Activated naive CD8-positive, alpha-beta T cell treated with anti-CD3 and anti-CD28 coated beads for 36 hours (primary cell): ENCODE data around the gene ANKRD16. TPM values are rescaled to one million over a fixed set of nuclear protein-coding genes. Genes with fewer than 3 reads are reported as not detected.

Experiments
- DNase-seq: peaks from one replicate; pipeline ENCODE4 v3.0.0; 2021
- H3K27ac Mint-ChIP-seq: one replicate; pipeline ENCODE4 v1.8.0; 2022; ENCODE audit warnings: mild to moderate bottlenecking, moderate library complexity, mixed read lengths
- H3K27me3 Mint-ChIP-seq: one replicate; pipeline ENCODE4 v1.8.0; 2022; ENCODE audit warnings: mild to moderate bottlenecking, mixed read lengths
- H3K36me3 Mint-ChIP-seq: one replicate; pipeline ENCODE4 v1.8.0; 2021; ENCODE audit warnings: mild to moderate bottlenecking, mixed read lengths
- H3K4me1 Mint-ChIP-seq: one replicate; pipeline ENCODE4 v1.8.0; 2021; ENCODE audit warnings: mixed read lengths
- H3K4me3 Mint-ChIP-seq: one replicate; pipeline ENCODE4 v1.8.0; 2022; ENCODE audit warnings: mild to moderate bottlenecking, moderate library complexity, mixed read lengths
- H3K9me3 Mint-ChIP-seq: one replicate; pipeline ENCODE4 v1.8.0; 2022; ENCODE audit warnings: mixed read lengths
- total RNA-seq, 2 experiments: library from RNA; stranded (reverse); gene quantifications; one replicate each; pipeline ENCODE4 v1.2.3, GENCODE V29; 2021

ANKRD16 gene
- total RNA-seq, 2 experiments from 2014 or later, result 9.1 to 9.4 TPM

- peaks cover 56% of the 10 kb centered on the region for H3K4me1 Mint-ChIP-seq
- H3K27me3 Mint-ChIP-seq, result no peaks in the 10 kb centered on the region
- H3K27ac Mint-ChIP-seq, result peak overlapping the region; percentile 88
- H3K9me3 Mint-ChIP-seq, result peaks cover 6% of the 10 kb centered on the region
- H3K4me3 Mint-ChIP-seq, result peak overlapping the region; percentile 52
- DNase-seq, result peak; percentile 53
- H3K36me3 Mint-ChIP-seq, result peaks cover 21% of the 10 kb centered on the region
These were observed 72.2 kb downstream of the ANKRD16 start for GRCh38 chr10:5817322-5818047.

- Mint-ChIP-seq H3K9me3 (peaks cover 6% of the 10 kb centered on the region), H3K27ac (peak overlapping the region; percentile 88), H3K27me3 (no peaks in the 10 kb centered on the region), H3K4me1 (peaks cover 58% of the 10 kb centered on the region), H3K4me3 (no peak overlapping the region), H3K36me3 (peaks cover 32% of the 10 kb centered on the region)
- DNase-seq, result no peak
These were observed 73.5 kb downstream of the ANKRD16 start for GRCh38 chr10:5816170-5816569.

GRCh38 chr10:5814110-5815107, 75.3 kb downstream of the ANKRD16 start:
- Mint-ChIP-seq H3K27me3 (no peaks in the 10 kb centered on the region), H3K4me1 (peaks cover 59% of the 10 kb centered on the region), H3K4me3 (peak overlapping the region; percentile 91), H3K9me3 (peaks cover 1% of the 10 kb centered on the region), H3K27ac (peak overlapping the region; percentile 97), H3K36me3 (peaks cover 33% of the 10 kb centered on the region)
- DNase-seq, result no peak

- peaks cover 39% of the 10 kb centered on the region for H3K36me3 Mint-ChIP-seq
- H3K4me3 Mint-ChIP-seq, result peak within 1 kb of the TSS; percentile 91
- peak; percentile 97 for DNase-seq
- H3K4me1 Mint-ChIP-seq, result peaks cover 57% of the 10 kb centered on the region
- peak within 1 kb of the TSS; percentile 97 for H3K27ac Mint-ChIP-seq
- no peaks in the 10 kb centered on the region for H3K27me3 Mint-ChIP-seq
- peaks cover 1% of the 10 kb centered on the region for H3K9me3 Mint-ChIP-seq
These were observed 76.2 kb downstream of the ANKRD16 start, which contains the start of gene GDI2 for GRCh38 chr10:5813341-5814109. TSS of gene GDI2 (minus strand) at chr10:5813434. CDS start at chr10:5813258, 176 bp downstream.

- peaks cover 42% of the 10 kb centered on the region for H3K36me3 Mint-ChIP-seq
- no peaks in the 10 kb centered on the region for H3K27me3 Mint-ChIP-seq
- H3K9me3 Mint-ChIP-seq, result peaks cover 1% of the 10 kb centered on the region
- peak overlapping the region; percentile 97 for H3K27ac Mint-ChIP-seq
- H3K4me1 Mint-ChIP-seq, result peaks cover 60% of the 10 kb centered on the region
- peak overlapping the region; percentile 91 for H3K4me3 Mint-ChIP-seq
- no peak for DNase-seq
These were observed 76.7 kb downstream of the ANKRD16 start for GRCh38 chr10:5813091-5813340.

- Mint-ChIP-seq H3K4me1 (peaks cover 60% of the 10 kb centered on the region), H3K4me3 (peak overlapping the region; percentile 91), H3K27me3 (no peaks in the 10 kb centered on the region), H3K9me3 (peaks cover 1% of the 10 kb centered on the region), H3K36me3 (peaks cover 44% of the 10 kb centered on the region), H3K27ac (peak overlapping the region; percentile 97)
- peak; percentile 53 for DNase-seq
These were observed 77.2 kb downstream of the ANKRD16 start for GRCh38 chr10:5812283-5813090.

Other genes with a start within 250 kb of the ANKRD16 start
- gene ASB13, start 223.3 kb downstream of the ANKRD16 start, total RNA-seq, result 10 to 100 TPM; 11.3 to 12.0 TPM
- gene TASOR2, start 205.1 kb downstream of the ANKRD16 start, total RNA-seq, result 10 to 100 TPM; 63.4 to 63.9 TPM
- gene GDI2, start 76.5 kb downstream of the ANKRD16 start, total RNA-seq, result 100 to 1,000 TPM; 335 to 339 TPM
- gene FBH1, start 350 bp upstream of the ANKRD16 start, total RNA-seq, result 10 to 100 TPM; 48.7 to 49.0 TPM
- 10 to 100 TPM; 27.8 to 30.0 TPM for gene IL15RA, start 87.7 kb upstream of the ANKRD16 start, total RNA-seq
- gene IL2RA, start 172.5 kb upstream of the ANKRD16 start, total RNA-seq, result 100 to 1,000 TPM; 680 to 698 TPM
- 100 to 1,000 TPM; 337 to 355 TPM for gene RBM17, start 199.1 kb upstream of the ANKRD16 start, total RNA-seq